Keratinocyte (primary cell): ENCODE data around the gene CSTA. TPM values are rescaled to one million over a fixed set of nuclear protein-coding genes. Genes with fewer than 3 reads are reported as not detected.

Source experiments
- DNase-seq: peaks from one replicate; pipeline ENCODE4 v3.0.0-alpha.2; 2011; ENCODE audit warnings: low read depth, missing footprints, low spot score
- FAIRE-seq: peaks from 2 replicates; lab custom pipeline; 2011; peaks lifted over from hg19 to GRCh38; lab: Jason Lieb, UNC
- H2AFZ ChIP-seq: 2 replicates; pipeline ENCODE4 v1.6.0; 2012; ENCODE audit warnings: low read length, control low read depth, inconsistent platforms; ENCODE audit not compliant: control insufficient read depth
- H3K27ac ChIP-seq: 2 replicates; pipeline ENCODE4 v1.5.1; 2011; ENCODE audit warnings: low read length; ENCODE audit not compliant: control insufficient read depth, insufficient read depth
- H3K27me3 ChIP-seq: 3 replicates; pipeline ENCODE4 v1.6.0; 2011; ENCODE audit warnings: low read length; ENCODE audit not compliant: control insufficient read depth, insufficient read depth; ENCODE audit errors: extremely low read depth
- H3K36me3 ChIP-seq, 2 experiments: 2 replicates in 1 of 2; 3 replicates in 1 of 2; pipeline ENCODE4 v1.5.1; 2011; ENCODE audit warnings: low read length in 2 of 2, mild to moderate bottlenecking in 1 of 2; ENCODE audit not compliant: control insufficient read depth in 2 of 2, insufficient read depth in 2 of 2; ENCODE audit errors: extremely low read depth in 1 of 2
- H3K4me1 ChIP-seq: 3 replicates; pipeline ENCODE4 v1.5.1; 2011; ENCODE audit warnings: low read length; ENCODE audit not compliant: control insufficient read depth, insufficient read depth; ENCODE audit errors: extremely low read depth
- H3K4me2 ChIP-seq: 3 replicates; pipeline ENCODE4 v1.6.0; 2011; ENCODE audit warnings: low read depth, low read length; ENCODE audit not compliant: control insufficient read depth, insufficient read depth; ENCODE audit errors: extremely low read depth
- H3K4me3 ChIP-seq, 3 experiments: fragments of 200-600 bp in 1 of 3; sonication (generic) in 1 of 3; 2 replicates in 2 of 3; 3 replicates in 1 of 3; pipeline ENCODE4 v1.5.1; 2011 to 2016; ENCODE audit warnings: low read length in 3 of 3, mild to moderate bottlenecking in 3 of 3, control low read depth in 2 of 3, inconsistent platforms in 1 of 3, low read depth in 1 of 3, mixed read lengths in 1 of 3, mixed run types in 1 of 3, moderate library complexity in 1 of 3; ENCODE audit not compliant: control insufficient read depth in 2 of 3, insufficient read depth in 2 of 3; ENCODE audit errors: extremely low read depth in 1 of 3
- H3K79me2 ChIP-seq: 2 replicates; pipeline ENCODE4 v1.6.0; 2012; ENCODE audit warnings: low read length; ENCODE audit not compliant: control insufficient read depth, insufficient read depth
- H3K9ac ChIP-seq: 3 replicates; pipeline ENCODE4 v1.6.0; 2011; ENCODE audit warnings: low read length; ENCODE audit not compliant: control insufficient read depth, insufficient read depth; ENCODE audit errors: extremely low read depth
- H3K9me1 ChIP-seq: 3 replicates; pipeline ENCODE4 v1.6.0; 2011; ENCODE audit warnings: low read length; ENCODE audit not compliant: control insufficient read depth, insufficient read depth; ENCODE audit errors: extremely low read depth
- H3K9me3 ChIP-seq: 2 replicates; pipeline ENCODE4 v1.5.1; 2012; ENCODE audit warnings: low read depth, low read length; ENCODE audit not compliant: control insufficient read depth
- H4K20me1 ChIP-seq: 3 replicates; pipeline ENCODE4 v1.6.0; 2011; ENCODE audit warnings: low read length; ENCODE audit not compliant: control insufficient read depth, insufficient read depth; ENCODE audit errors: extremely low read depth
- CTCF ChIP-seq, 3 experiments: IDR thresholded peaks in 1 of 3; conservative IDR thresholded peaks in 1 of 3; optimal IDR thresholded peaks in 1 of 3; 2 replicates in 2 of 3; 3 replicates in 1 of 3; pipeline versions ENCODE3 to v1.5.1; 2011; ENCODE audit warnings: low read length in 3 of 3, mild to moderate bottlenecking in 3 of 3, moderate library complexity in 2 of 3, control low read depth in 1 of 3, inconsistent platforms in 1 of 3; ENCODE audit not compliant: insufficient read depth in 2 of 3; ENCODE audit errors: extremely low read depth in 1 of 3
- EZH2 ChIP-seq: IDR thresholded peaks from one replicate; pipeline ENCODE4 v1.6.1; 2012; ENCODE audit warnings: inconsistent platforms, mild to moderate bottlenecking, low read length, moderate library complexity
- dilution Hi-C: fragments of 300-500 bp; cut with MboI; formaldehyde crosslinking; loops from one replicate; pipeline ENCODE4 v1.7.0; 2020; ENCODE audit warnings: low sequenced_read_pairs; ENCODE audit not compliant: extremely low pct_ligation_motif_present
- polyA plus RNA-seq, 5 experiments: library from polyadenylated mRNA; depleted of rRNA in 3 of 5; stranded (reverse) in 3 of 5; stranded (forward) in 1 of 5; unstranded in 1 of 5; fragments of >200 nt; gene quantifications; 1 replicate in 1 of 5; 2 replicates in 3 of 5; 3 replicates in 1 of 5; pipeline versions ENCODE4 v1.2.1 to v1.2.3, GENCODE V29; 2011 to 2012; ENCODE audit warnings: missing spikeins in 2 of 5, low read depth in 1 of 5, low replicate concordance in 1 of 5

The CSTA gene
- polyA plus RNA-seq, 1 donor (not counting 4 experiments of a cell fraction or from before 2014, with no cell fraction given), result 1,138 TPM

- Histone ChIP-seq H3K79me2 (no peaks in the 10 kb centered on the region), H3K9me1 (no peaks in the 10 kb centered on the region), H3K27ac (no peak overlapping the region), H3K9me3 (no peaks in the 10 kb centered on the region), H3K36me3 (peaks cover 4 to 8% of the 10 kb centered on the region in 2 experiments), H3K4me2 (no peak overlapping the region), H3K9ac (no peak overlapping the region), H4K20me1 (no peaks in the 10 kb centered on the region), H3K4me1 (peaks cover 14% of the 10 kb centered on the region), H3K4me3 (no peak overlapping the region), H2AFZ (no peak overlapping the region), H3K27me3 (no peaks in the 10 kb centered on the region)
- FAIRE-seq (no peak), DNase-seq (no peak)
- no peak for TF ChIP-seq CTCF (optimal IDR thresholded peaks at IDR 0.05 in 1 of 3, IDR thresholded peaks at IDR 0.05 in 1 of 3, conservative IDR thresholded peaks at IDR 0.05 in 1 of 3; ENCODE audit: extremely low read depth in 1 of 3, insufficient read depth in 2 of 3, low read length in 3 of 3)
- no peak for TF ChIP-seq EZH2
- dilution Hi-C loops, result no loop called here
Measured at GRCh38 chr3:122355612-122356011, 30.6 kb downstream of the CSTA start.

GRCh38 chr3:122356402-122356801 is 31.4 kb downstream of the CSTA start:
- H3K79me2 ChIP-seq, result no peaks in the 10 kb centered on the region
- no peaks in the 10 kb centered on the region for H3K9me1 ChIP-seq
- dilution Hi-C loops, result no loop called here
- H3K9ac ChIP-seq, result no peak overlapping the region
- H3K9me3 ChIP-seq, result no peaks in the 10 kb centered on the region
- H3K27me3 ChIP-seq, result no peaks in the 10 kb centered on the region
- no peak overlapping the region for H3K4me3 ChIP-seq
- no peak overlapping the region for H3K27ac ChIP-seq
- no peak overlapping the region for H2AFZ ChIP-seq
- DNase-seq (no peak), FAIRE-seq (peak; percentile 75)
- no peak overlapping the region for H3K4me2 ChIP-seq
- H3K4me1 ChIP-seq, result peaks cover 9% of the 10 kb centered on the region
- TF ChIP-seq CTCF (optimal IDR thresholded peaks at IDR 0.05 in 1 of 3, IDR thresholded peaks at IDR 0.05 in 1 of 3, conservative IDR thresholded peaks at IDR 0.05 in 1 of 3; ENCODE audit: extremely low read depth in 1 of 3, insufficient read depth in 2 of 3, low read length in 3 of 3) (peak; percentile 56 to 89 (median 68)), EZH2 (no peak)
- H3K36me3 ChIP-seq, result peaks cover 4 to 11% of the 10 kb centered on the region in 2 experiments
- H4K20me1 ChIP-seq, result no peaks in the 10 kb centered on the region
